Endothelial cell (in vitro differentiated cells): ENCODE results near the gene HAGH. TPM values are rescaled to one million over a fixed set of nuclear protein-coding genes. Genes with fewer than 3 reads are reported as not detected.
"Not testable (repeated sequence)": the region's sequence is repeated elsewhere in the genome, so short reads cannot be mapped to it uniquely, and the experiment has no call there.

Experiments
- DNase-seq: peaks from one replicate; pipeline ENCODE4 v3.0.0; 2021; ENCODE audit warnings: low spot score
- H3K27ac Mint-ChIP-seq: one replicate; pipeline ENCODE4 v1.8.0; 2021; ENCODE audit warnings: mixed read lengths, inconsistent platforms; ENCODE audit not compliant: unreplicated experiment
- H3K27me3 Mint-ChIP-seq: one replicate; pipeline ENCODE4 v1.8.0; 2021; ENCODE audit warnings: mild to moderate bottlenecking, moderate library complexity, mixed read lengths, inconsistent platforms; ENCODE audit not compliant: unreplicated experiment
- H3K36me3 Mint-ChIP-seq: one replicate; pipeline ENCODE4 v1.8.0; 2021; ENCODE audit warnings: mild to moderate bottlenecking, low read depth, mixed read lengths, inconsistent platforms; ENCODE audit not compliant: unreplicated experiment
- H3K4me1 Mint-ChIP-seq: one replicate; pipeline ENCODE4 v1.8.0; 2021; ENCODE audit warnings: mild to moderate bottlenecking, mixed read lengths, inconsistent platforms; ENCODE audit not compliant: unreplicated experiment
- H3K4me3 Mint-ChIP-seq: one replicate; pipeline ENCODE4 v1.8.0; 2021; ENCODE audit warnings: mild to moderate bottlenecking, mixed read lengths, inconsistent platforms; ENCODE audit not compliant: unreplicated experiment
- H3K9me3 Mint-ChIP-seq: one replicate; pipeline ENCODE4 v1.8.0; 2021; ENCODE audit warnings: mixed read lengths, inconsistent platforms; ENCODE audit not compliant: unreplicated experiment
- long read RNA-seq: library from polyadenylated mRNA; unstranded; transcript quantifications from one replicate; pipeline ENCODE4 v2.0.0, GENCODE V29; 2020; ENCODE audit not compliant: unreplicated experiment
- total RNA-seq: library from RNA; stranded (reverse); fragmentation: NEBNext Ultra II Directional; extraction: Animal tissue kit (Norgen Biotek cat#: 25700); gene quantifications from one replicate; pipeline ENCODE4 v1.2.1, GENCODE V29; 2021; ENCODE audit not compliant: unreplicated experiment
- TF ChIP-seq, protein P1 (sequence below): fragments of 200-600 bp; sonication (generic); IDR thresholded peaks from one replicate; pipeline ENCODE4 v1.5.0; 2021; ENCODE audit warnings: antibody characterized with exemption; ENCODE audit not compliant: unreplicated experiment

The HAGH gene
- 44.8 TPM for total RNA-seq
- long read RNA-seq, transcript HAGH-201 (10 exons, 1,257 nt): major isoform, 16 of 39 reads
- long read RNA-seq, transcript HAGH-202 (9 exons, 2,984 nt): minor isoform, 10 of 39 reads
- long read RNA-seq, partial matches to known transcripts: 5 of 39 reads
- long read RNA-seq, other reads (novel, unspliced or antisense): 5 of 39 reads

GRCh38 chr16:1826691-1827573, at the start of gene HAGH, which contains the start of gene FAHD1:
HAGH (minus strand) TSS chr16:1826825; CDS start chr16:1826787, 38 bp downstream.
FAHD1 (plus strand) TSS chr16:1827206; CDS start chr16:1827239, 33 bp downstream.
- TF ChIP-seq, protein P1, sequence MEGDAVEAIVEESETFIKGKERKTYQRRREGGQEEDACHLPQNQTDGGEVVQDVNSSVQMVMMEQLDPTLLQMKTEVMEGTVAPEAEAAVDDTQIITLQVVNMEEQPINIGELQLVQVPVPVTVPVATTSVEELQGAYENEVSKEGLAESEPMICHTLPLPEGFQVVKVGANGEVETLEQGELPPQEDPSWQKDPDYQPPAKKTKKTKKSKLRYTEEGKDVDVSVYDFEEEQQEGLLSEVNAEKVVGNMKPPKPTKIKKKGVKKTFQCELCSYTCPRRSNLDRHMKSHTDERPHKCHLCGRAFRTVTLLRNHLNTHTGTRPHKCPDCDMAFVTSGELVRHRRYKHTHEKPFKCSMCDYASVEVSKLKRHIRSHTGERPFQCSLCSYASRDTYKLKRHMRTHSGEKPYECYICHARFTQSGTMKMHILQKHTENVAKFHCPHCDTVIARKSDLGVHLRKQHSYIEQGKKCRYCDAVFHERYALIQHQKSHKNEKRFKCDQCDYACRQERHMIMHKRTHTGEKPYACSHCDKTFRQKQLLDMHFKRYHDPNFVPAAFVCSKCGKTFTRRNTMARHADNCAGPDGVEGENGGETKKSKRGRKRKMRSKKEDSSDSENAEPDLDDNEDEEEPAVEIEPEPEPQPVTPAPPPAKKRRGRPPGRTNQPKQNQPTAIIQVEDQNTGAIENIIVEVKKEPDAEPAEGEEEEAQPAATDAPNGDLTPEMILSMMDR: no peak
- H3K4me1 Mint-ChIP-seq: peaks cover 14% of the 10 kb centered on the region
- no peaks in the 10 kb centered on the region for H3K27me3 Mint-ChIP-seq
- H3K4me3 Mint-ChIP-seq: peak within 1 kb of the TSS; percentile 97
- H3K27ac Mint-ChIP-seq: no peak within 1 kb of the TSS
- peak; percentile 92 for DNase-seq
- peaks cover 5% of the 10 kb centered on the region for H3K36me3 Mint-ChIP-seq
- H3K9me3 Mint-ChIP-seq: no peaks in the 10 kb centered on the region

DNA sequence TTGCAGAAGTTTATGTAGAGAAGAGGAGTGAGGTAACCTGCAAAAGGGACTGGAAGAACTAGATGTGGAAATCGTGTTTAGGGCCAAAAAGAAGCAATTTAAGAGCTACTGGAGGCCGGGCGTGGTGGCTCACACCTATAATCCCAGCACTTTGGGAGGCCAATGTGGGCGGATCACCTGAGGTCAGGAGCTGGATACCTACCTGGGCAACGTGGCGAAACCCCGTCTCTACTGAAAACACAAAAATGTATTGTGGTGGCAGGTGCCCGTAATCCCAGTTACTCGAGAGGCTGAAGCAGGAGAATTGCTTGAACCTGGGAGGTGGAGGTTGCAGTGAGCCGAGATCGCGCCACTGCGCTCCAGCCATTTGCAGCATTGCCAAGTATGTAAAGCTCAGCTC, 49.4 kb upstream of the HAGH start:
- not testable (repeated sequence) for H3K4me1 Mint-ChIP-seq, H3K36me3 Mint-ChIP-seq, H3K4me3 Mint-ChIP-seq, H3K27ac Mint-ChIP-seq, DNase-seq, H3K9me3 Mint-ChIP-seq, H3K27me3 Mint-ChIP-seq

DNA sequence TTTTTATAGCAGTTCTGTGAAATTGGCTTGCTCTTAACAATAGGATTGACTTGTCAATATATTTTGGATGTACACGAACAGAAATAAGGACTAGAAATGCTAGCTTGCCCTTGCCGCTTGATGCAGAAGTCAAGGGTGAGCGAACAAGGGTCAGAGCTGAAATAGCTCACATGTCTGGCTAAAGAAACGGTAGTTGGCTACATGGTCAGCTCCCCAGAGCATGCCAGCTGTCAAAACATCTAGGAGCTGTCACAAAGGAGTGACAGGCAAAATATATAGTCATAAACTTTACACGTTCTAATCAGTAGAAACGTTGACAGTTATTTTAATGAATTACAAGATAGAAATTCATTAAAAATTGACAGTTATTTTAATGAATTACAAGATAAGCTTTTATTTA, 48.2 kb upstream of the HAGH start:
- no peaks in the 10 kb centered on the region for H3K36me3 Mint-ChIP-seq
- no peaks in the 10 kb centered on the region for H3K4me1 Mint-ChIP-seq
- H3K27ac Mint-ChIP-seq: no peak overlapping the region
- H3K9me3 Mint-ChIP-seq: no peaks in the 10 kb centered on the region
- no peak overlapping the region for H3K4me3 Mint-ChIP-seq
- TF ChIP-seq, protein P1: no peak
- DNase-seq: no peak
- H3K27me3 Mint-ChIP-seq: peaks cover 1% of the 10 kb centered on the region

GRCh38 chr16:1871974-1872635, 45.5 kb upstream of the HAGH start, which contains the start of gene MEIOB:
MEIOB (minus strand) TSS chr16:1872164; CDS start chr16:1868175, 3,989 bp downstream.
- Mint-ChIP-seq H3K4me1 (no peaks in the 10 kb centered on the region), H3K27me3 (peaks cover 1% of the 10 kb centered on the region), H3K27ac (no peak within 1 kb of the TSS), H3K36me3 (no peaks in the 10 kb centered on the region), H3K9me3 (no peaks in the 10 kb centered on the region), H3K4me3 (no peak within 1 kb of the TSS)
- TF ChIP-seq, protein P1: no peak
- peak; percentile 60 for DNase-seq

- Mint-ChIP-seq H3K27ac (no peak overlapping the region), H3K9me3 (no peaks in the 10 kb centered on the region), H3K27me3 (peaks cover 1% of the 10 kb centered on the region), H3K4me3 (no peak overlapping the region), H3K4me1 (no peaks in the 10 kb centered on the region), H3K36me3 (no peaks in the 10 kb centered on the region)
- no peak for DNase-seq
- TF ChIP-seq, protein P1: no peak
These were observed 43.9 kb upstream of the HAGH start for GRCh38 chr16:1870365-1871082.
